ENCODE data around the gene UBASH3A. TPM values are rescaled to one million over a fixed set of nuclear protein-coding genes. Genes with fewer than 3 reads are reported as not detected.

UBASH3A gene
- total RNA-seq, 2 experiments from 2014 or later: not detected

DNA sequence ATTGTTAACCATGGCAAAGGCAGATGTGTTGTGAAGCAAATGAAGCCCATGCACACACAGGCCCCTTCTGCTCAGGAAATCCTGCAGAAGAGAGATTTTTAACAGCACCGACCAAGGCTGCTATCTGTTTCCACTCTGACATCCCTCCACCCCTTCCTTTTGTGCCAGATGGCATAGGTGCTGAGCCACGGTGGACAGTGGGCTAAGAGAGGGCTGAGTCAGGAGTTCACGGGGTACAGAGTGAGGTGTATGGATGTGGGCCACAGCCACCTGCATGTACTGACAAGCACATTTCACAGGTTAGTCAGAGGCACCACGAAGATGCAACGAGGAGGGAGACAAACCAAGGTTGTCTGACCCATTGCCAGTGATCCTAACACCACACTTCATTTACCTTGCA, 82.8 kb downstream of the UBASH3A start:
- Histone ChIP-seq H3K36me3 (ENCODE audit: insufficient read depth, low read length) (no peaks in the 10 kb centered on the region; the same call in 1 of the 2 replicates), H4K20me1 (ENCODE audit: insufficient read depth, low read length) (no peaks in the 10 kb centered on the region), H3K4me2 (ENCODE audit: low read length) (no peak overlapping the region), H3K4me3 (ENCODE audit: low read depth, low read length, poor library complexity, severe bottlenecking) (no peak overlapping the region), H3K4me1 (ENCODE audit: insufficient read depth, low read length, poor library complexity, severe bottlenecking) (peaks cover 11% of the 10 kb centered on the region), H3K9me2 (ENCODE audit: insufficient read depth, low read length) (no peaks in the 10 kb centered on the region), H3K27ac (ENCODE audit: low read depth, low read length, poor library complexity, severe bottlenecking) (no peak overlapping the region), H3K9me3 (ENCODE audit: low read length) (no peaks in the 10 kb centered on the region), H2AFZ (ENCODE audit: low read length) (no peak overlapping the region), H3K79me2 (ENCODE audit: insufficient read depth, low read depth, low read length) (no peaks in the 10 kb centered on the region)
- POLR2A ChIA-PET: no interaction called here
- BruUV-seq (replicated peaks): no TSS peak
- CTCF ChIA-PET (ENCODE audit: unreplicated experiment): no interaction called here
- DNase-seq (ENCODE audit: low spot score): no peak
- TF ChIP-seq EZH2phosphoT487 (IDR thresholded peaks at IDR 0.05; ENCODE audit: borderline replicate concordance, low read depth, low read length): no peak
- TF ChIP-seq, protein P1, sequence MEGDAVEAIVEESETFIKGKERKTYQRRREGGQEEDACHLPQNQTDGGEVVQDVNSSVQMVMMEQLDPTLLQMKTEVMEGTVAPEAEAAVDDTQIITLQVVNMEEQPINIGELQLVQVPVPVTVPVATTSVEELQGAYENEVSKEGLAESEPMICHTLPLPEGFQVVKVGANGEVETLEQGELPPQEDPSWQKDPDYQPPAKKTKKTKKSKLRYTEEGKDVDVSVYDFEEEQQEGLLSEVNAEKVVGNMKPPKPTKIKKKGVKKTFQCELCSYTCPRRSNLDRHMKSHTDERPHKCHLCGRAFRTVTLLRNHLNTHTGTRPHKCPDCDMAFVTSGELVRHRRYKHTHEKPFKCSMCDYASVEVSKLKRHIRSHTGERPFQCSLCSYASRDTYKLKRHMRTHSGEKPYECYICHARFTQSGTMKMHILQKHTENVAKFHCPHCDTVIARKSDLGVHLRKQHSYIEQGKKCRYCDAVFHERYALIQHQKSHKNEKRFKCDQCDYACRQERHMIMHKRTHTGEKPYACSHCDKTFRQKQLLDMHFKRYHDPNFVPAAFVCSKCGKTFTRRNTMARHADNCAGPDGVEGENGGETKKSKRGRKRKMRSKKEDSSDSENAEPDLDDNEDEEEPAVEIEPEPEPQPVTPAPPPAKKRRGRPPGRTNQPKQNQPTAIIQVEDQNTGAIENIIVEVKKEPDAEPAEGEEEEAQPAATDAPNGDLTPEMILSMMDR (conservative IDR thresholded peaks at IDR 0.05; ENCODE audit: low read length): no peak
- intact Hi-C loops (cut with micrococcal nuclease; ENCODE audit: unreplicated experiment): no loop called here

DNA sequence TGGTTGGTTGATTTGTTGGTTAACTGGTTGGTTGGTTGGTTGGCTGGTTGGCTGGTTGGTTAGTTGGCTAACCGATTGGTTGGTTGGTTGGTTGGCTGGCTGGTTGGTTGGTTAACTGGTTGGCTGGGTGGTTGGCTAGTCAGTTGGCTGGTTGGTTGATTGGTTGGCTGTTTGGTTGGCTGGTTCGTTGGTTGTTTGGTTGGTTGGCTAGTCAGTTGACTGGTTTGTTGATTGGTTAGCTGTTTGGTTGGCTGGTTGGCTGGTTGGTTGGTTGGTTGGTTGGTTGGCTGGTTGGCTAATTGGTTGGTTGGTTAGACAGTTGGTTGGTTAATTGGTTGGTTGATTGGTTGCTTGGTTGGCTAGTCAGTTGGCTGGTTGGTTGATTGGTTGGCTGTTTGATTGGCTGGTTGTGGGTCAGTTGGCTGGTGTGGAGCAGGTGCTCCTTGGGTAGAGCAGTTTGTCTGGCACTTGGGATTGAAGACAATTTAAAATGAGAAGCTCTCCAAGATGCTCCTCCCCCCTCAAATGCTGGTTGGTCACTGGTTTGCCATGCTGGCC, 85.4 kb downstream of the UBASH3A start:
- TF ChIP-seq, protein P1 (conservative IDR thresholded peaks at IDR 0.05; ENCODE audit: low read length): no peak
- no peak for TF ChIP-seq EZH2phosphoT487 (IDR thresholded peaks at IDR 0.05; ENCODE audit: borderline replicate concordance, low read depth, low read length)
- no peaks in the 10 kb centered on the region for H3K9me2 ChIP-seq (ENCODE audit: insufficient read depth, low read length)
- ChIA-PET CTCF (ENCODE audit: unreplicated experiment) (interaction anchor here (0.5 kb wide), 1 partner anchor 700 kb away, joined by 7 read pairs; no protein-coding TSS in a partner anchor), POLR2A (no interaction called here)
- H2AFZ ChIP-seq (ENCODE audit: low read length): no peak overlapping the region
- H3K4me1 ChIP-seq (ENCODE audit: insufficient read depth, low read length, poor library complexity, severe bottlenecking): peaks cover 21% of the 10 kb centered on the region
- no peak overlapping the region for H3K4me2 ChIP-seq (ENCODE audit: low read length)
- no peak for DNase-seq (ENCODE audit: low spot score)
- no peaks in the 10 kb centered on the region for H3K9me3 ChIP-seq (ENCODE audit: low read length)
- H3K36me3 ChIP-seq (ENCODE audit: insufficient read depth, low read length): no peaks in the 10 kb centered on the region; the same call in 1 of the 2 replicates
- H3K27ac ChIP-seq (ENCODE audit: low read depth, low read length, poor library complexity, severe bottlenecking): no peak overlapping the region
- no peaks in the 10 kb centered on the region for H3K79me2 ChIP-seq (ENCODE audit: insufficient read depth, low read depth, low read length)
- H4K20me1 ChIP-seq (ENCODE audit: insufficient read depth, low read length): no peaks in the 10 kb centered on the region
- no peak overlapping the region for H3K4me3 ChIP-seq (ENCODE audit: low read depth, low read length, poor library complexity, severe bottlenecking)
- BruUV-seq (replicated peaks): no TSS peak
- intact Hi-C loops (cut with micrococcal nuclease; ENCODE audit: unreplicated experiment): no loop called here

DNA sequence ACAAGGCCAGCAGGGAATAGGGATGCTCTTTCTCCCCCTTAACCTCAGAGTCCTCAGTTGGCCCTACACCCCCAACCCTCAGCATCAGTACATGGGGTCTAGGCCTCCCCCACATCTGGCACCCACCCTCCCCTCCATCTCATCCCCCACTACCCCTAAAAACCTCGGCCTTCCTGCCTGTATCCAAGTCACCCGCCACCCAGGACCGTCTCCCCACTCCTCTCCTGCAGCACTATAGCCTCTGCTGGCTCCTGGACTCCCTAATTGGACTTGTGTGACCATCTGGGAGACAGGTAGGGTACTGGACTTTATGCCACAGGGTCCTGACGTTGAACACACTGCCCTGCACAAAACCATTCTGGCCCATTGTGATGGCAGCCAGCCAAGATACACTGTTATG, 86.3 kb downstream of the UBASH3A start:
- no peaks in the 10 kb centered on the region; the same call in 1 of the 2 replicates for H3K36me3 ChIP-seq (ENCODE audit: insufficient read depth, low read length)
- H3K27ac ChIP-seq (ENCODE audit: low read depth, low read length, poor library complexity, severe bottlenecking): no peak overlapping the region
- intact Hi-C loops (cut with micrococcal nuclease; ENCODE audit: unreplicated experiment): no loop called here
- no peaks in the 10 kb centered on the region for H4K20me1 ChIP-seq (ENCODE audit: insufficient read depth, low read length)
- ChIA-PET CTCF (ENCODE audit: unreplicated experiment) (interaction anchor here (0.5 kb wide), 1 partner anchor 699 kb away, joined by 7 read pairs; no protein-coding TSS in a partner anchor), POLR2A (no interaction called here)
- BruUV-seq (replicated peaks): no TSS peak
- H2AFZ ChIP-seq (ENCODE audit: low read length): no peak overlapping the region
- no peaks in the 10 kb centered on the region for H3K9me3 ChIP-seq (ENCODE audit: low read length)
- TF ChIP-seq, protein P1 (conservative IDR thresholded peaks at IDR 0.05; ENCODE audit: low read length): no peak
- TF ChIP-seq EZH2phosphoT487 (IDR thresholded peaks at IDR 0.05; ENCODE audit: borderline replicate concordance, low read depth, low read length): no peak
- DNase-seq (ENCODE audit: low spot score): no peak
- no peak overlapping the region for H3K4me3 ChIP-seq (ENCODE audit: low read depth, low read length, poor library complexity, severe bottlenecking)
- H3K9me2 ChIP-seq (ENCODE audit: insufficient read depth, low read length): no peaks in the 10 kb centered on the region
- no peaks in the 10 kb centered on the region for H3K79me2 ChIP-seq (ENCODE audit: insufficient read depth, low read depth, low read length)
- H3K4me2 ChIP-seq (ENCODE audit: low read length): no peak overlapping the region
- peaks cover 21% of the 10 kb centered on the region for H3K4me1 ChIP-seq (ENCODE audit: insufficient read depth, low read length, poor library complexity, severe bottlenecking)
